ENCODE measurements around the gene MARCHF6.

Gene MARCHF6

DNA sequence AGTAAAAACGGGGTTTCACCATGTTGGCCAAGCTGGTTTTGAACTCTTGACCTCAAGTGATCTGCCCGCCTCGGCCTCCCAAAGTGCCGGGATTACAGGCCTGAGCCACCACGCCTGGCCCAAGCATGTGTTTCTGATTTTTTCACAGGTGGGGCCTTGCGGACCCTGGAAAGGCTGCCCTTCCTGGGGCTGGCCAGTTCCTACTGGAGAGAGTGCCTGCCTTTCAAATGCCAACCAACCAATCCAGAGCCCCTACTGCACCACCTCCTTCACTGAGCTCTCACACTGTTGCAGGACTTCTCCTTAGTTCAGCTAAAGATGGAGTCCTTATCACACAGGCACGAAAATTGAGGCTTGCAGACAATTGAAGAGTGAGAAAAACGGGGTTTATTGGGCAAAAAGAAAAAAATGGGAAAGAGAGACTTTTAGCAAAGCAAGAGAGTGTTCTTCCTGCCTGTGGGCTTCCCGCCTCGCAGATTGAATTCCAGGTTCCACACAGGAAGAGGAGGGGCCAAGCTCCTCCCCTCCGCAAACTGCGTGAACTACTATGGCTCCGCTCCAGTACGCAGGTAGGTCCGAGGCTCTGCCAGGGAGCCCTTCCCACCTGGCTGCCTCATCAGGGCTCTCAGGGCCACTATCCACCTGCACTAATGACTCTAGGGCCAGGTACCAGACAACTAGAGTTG lies 37.5 kb upstream of the MARCHF6 start:
- in situ Hi-C loops (cut with HindIII; ENCODE audit: low pct_unique_long_range_greater_than_20kb, low sequenced_read_pairs), result no loop called here
- DNase-seq (ENCODE audit: low read depth in 1 of 2, low spot score in 1 of 2), result no peak
- no peak for TF ChIP-seq JUND (IDR thresholded peaks at IDR 0.05; ENCODE audit: low read depth)

DNA sequence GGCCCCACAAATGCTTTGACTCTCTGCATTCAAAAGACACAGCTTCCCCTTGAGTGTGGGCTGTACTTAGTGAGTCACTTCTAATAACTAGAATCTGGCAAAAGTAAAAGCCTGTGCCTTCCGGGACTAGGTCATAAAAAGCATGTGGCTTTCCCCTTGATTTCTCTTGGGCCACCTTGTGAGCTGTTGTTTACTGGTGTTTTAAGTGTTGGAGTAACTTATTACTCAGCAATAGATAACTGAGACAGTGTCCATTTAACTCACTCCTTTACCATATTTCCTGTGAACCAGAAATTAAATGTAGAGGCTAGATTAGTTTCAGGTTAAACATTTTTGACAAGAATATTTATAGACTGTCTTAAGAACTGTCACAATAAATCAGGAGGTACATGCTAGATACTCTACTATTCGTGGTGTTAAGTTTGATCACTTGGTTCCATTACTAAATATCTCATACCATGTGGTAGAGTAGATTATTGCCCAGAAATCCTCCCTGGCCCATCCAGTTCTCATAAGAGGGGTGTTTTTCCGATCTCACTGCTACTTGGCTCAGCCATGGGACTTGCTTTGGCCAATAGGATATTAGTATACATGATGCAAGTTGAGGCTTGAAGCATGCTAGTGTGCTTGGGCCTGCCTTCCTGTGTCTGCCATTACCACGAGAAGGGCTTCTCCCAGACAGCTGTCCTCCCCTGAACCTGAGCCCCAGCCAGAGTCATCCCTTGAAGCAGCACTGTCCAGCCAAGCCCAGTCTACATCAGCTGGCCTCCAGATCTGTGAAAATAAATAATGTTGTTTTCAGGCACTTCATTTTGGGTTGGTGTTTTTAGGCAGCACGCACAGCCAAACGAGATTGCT lies 35.4 kb upstream of the MARCHF6 start:
- DNase-seq (ENCODE audit: low read depth in 1 of 2, low spot score in 1 of 2), result no peak
- no peak for TF ChIP-seq JUND (IDR thresholded peaks at IDR 0.05; ENCODE audit: low read depth)
- in situ Hi-C loops (cut with HindIII; ENCODE audit: low pct_unique_long_range_greater_than_20kb, low sequenced_read_pairs), result no loop called here

DNA sequence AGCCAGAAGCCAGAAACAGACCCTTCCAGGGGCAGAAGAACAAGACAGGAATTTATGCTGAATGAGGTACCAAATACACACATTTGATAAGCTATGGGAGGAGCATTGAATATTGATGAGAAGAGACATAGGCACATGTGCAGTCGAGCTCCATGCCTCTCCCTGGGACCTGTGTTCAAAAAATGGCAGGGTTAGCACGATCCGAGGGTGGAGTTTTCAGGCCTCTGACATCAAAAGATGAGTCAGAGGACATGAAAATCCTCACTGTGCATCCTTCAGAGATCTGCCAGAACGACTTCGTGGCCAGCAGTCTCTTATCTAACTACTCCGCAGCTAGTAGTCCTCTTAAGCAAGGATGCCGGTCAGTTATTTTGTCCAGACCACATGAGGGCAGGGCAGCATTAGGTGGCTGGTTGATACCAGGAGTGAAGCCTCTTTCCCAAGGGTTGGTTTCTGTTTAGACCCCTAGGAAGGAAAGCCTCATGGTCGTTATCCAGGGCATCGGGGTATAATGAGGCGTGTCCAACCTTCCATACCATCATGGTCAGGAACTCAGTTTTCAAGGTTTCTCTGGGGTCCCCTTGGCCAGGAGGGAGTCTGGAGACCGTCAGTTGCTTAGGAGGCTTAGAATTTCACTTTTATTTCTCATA lies 34.2 kb upstream of the MARCHF6 start:
- in situ Hi-C loops (cut with HindIII; ENCODE audit: low pct_unique_long_range_greater_than_20kb, low sequenced_read_pairs), result no loop called here
- no peak for TF ChIP-seq JUND (IDR thresholded peaks at IDR 0.05; ENCODE audit: low read depth)
- no peak for DNase-seq (ENCODE audit: low read depth in 1 of 2, low spot score in 1 of 2)

DNA sequence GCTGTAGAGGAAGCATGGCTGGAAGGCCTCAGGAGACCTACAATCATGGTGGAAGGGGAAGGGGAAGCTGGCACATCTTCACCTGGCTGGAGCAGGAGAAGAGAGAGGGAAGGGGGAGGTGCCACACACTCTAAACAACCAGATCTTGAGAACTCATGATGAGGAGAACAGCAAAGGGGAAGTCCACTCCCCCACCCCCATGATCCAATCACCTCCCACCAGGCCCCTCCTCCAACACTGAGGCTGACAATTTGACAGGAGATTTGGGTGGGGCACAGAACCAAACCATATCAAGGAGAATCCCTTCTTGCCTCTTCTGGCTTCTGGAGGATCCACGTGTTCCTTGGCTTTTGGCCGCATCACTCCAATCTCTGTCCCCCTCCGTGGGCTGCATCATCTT lies 32.7 kb upstream of the MARCHF6 start:
- in situ Hi-C loops (cut with HindIII; ENCODE audit: low pct_unique_long_range_greater_than_20kb, low sequenced_read_pairs), result no loop called here
- TF ChIP-seq JUND (IDR thresholded peaks at IDR 0.05; ENCODE audit: low read depth), result no peak
- DNase-seq (ENCODE audit: low read depth in 1 of 2, low spot score in 1 of 2), result no peak

DNA sequence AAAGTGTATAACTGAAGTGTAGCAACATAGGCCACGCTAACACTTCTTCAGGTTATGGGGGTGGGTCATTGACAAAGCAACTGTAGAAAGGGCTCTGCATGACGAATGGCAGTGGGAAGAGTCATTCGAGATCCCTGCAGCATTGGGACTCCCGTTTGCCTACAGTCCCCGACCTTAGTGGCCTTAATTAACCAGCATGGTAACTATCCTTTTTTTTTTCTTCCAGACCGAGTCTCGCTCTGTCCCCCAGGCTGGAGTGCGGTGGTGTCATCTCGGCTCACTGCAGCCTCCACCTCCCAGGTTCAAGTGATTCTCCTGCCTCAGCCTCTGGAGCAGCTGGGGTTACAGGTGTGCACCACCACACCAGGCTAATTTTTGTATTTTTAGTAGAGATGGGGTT lies 31.6 kb upstream of the MARCHF6 start:
- no peak for TF ChIP-seq JUND (IDR thresholded peaks at IDR 0.05; ENCODE audit: low read depth)
- in situ Hi-C loops (cut with HindIII; ENCODE audit: low pct_unique_long_range_greater_than_20kb, low sequenced_read_pairs), result no loop called here
- DNase-seq (ENCODE audit: low read depth in 1 of 2, low spot score in 1 of 2), result no peak

DNA sequence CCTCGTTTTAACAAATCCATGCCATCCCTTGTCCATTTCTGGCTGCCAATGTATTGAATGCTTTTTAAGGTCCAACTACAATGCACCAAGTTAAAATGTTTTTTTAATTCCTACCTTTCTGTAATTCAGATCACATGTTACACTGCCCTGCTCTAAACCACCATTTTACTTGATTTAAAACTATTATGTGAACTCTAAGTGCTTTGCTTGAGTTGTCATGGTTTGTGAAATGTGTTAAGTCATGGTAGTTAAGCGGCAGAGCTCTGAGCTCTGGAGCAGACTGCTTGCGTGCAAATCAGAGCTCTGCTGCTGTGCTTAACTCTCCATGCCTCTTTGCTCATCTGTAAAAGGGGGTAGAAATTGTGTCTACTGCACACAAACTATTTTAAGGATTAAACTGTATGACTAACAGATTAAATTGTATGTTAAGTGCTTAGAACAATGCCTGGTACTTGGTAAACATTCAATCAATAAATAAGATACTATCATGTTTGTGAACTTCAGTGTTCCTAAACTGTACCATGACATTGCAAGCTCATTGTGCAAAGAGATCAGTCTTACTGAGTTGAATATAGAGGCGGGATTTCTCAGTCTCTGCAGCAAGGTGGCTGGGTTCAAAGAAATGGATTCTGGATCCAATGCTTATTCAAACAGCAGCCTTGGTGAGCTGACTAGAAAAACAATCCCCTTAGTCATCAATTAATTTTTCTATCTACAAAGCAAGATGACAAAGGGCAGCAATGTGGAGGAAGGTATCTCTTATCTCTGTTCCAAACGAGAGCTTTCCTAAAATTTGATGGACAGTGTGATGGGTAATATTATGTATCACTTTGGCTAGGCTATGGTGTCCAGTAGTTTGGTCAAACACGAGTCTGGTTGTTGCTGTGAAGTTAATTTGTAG lies 29.7 kb upstream of the MARCHF6 start:
- TF ChIP-seq JUND (IDR thresholded peaks at IDR 0.05; ENCODE audit: low read depth), result no peak
- peak in 1 of 2 experiments; percentile 64 for DNase-seq (ENCODE audit: low read depth in 1 of 2, low spot score in 1 of 2)
- in situ Hi-C loops (cut with HindIII; ENCODE audit: low pct_unique_long_range_greater_than_20kb, low sequenced_read_pairs), result no loop called here

DNA sequence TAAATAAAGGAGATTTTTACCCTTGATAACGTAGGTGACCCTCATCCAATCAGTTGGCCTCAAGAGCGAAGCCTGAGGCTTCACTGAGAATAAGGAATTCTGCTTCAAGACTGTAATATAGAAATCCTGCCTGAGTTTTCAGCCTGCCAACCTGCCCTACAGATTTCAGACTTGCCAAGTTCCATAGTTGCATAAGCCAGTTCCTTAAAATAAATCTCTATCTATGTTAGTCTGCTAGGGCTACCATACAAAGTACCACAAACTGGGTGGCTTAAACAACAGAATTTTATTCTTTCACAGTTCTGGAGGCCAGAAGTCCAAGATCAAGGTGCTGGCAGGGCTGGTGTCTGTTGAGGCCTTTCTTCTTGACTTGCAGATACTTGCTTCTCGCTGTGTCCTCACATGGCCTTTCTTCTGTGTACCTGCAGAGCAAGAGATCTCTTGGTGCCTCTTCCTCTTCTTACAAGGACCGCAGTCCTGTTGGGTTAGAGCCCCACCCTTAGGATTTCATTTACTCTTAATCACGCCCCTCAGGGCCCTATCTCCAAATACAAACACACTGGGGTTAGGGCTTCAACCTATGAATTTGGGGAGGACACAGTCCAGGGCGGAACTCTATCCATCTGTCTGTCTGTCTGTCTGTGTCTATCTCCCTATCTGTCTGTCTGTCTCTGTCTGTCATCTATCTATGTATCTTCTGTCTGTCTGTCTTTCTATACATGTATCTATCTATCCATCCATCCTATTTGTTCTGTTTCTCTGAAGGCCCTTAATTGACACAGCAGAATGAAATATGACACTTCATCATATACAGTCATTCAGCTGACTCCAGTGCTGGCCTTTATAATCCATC lies 28.8 kb upstream of the MARCHF6 start:
- TF ChIP-seq JUND (IDR thresholded peaks at IDR 0.05; ENCODE audit: low read depth), result no peak
- no peak for DNase-seq (ENCODE audit: low read depth in 1 of 2, low spot score in 1 of 2)
- in situ Hi-C loops (cut with HindIII; ENCODE audit: low pct_unique_long_range_greater_than_20kb, low sequenced_read_pairs), result no loop called here

DNA sequence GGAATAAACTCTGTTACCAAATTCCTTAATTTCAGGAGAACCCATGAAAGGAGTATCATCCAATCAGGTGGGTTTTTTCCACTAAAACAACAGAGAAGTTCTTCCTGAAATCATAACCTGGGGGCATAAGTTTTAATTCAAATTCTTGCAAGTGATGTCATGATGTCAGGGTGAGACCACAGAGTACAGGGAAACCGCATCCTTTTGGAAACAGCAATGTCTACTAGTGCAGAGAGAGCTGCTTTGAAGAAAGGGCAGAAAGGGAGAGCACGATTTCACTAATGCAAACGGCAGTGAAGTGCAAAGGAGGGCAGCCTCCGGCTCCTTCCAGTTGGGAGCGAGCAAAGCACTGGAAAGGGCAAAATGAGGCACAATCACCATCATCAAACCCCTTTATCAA lies 25.2 kb upstream of the MARCHF6 start:
- in situ Hi-C loops (cut with HindIII; ENCODE audit: low pct_unique_long_range_greater_than_20kb, low sequenced_read_pairs), result no loop called here
- no peak for TF ChIP-seq JUND (IDR thresholded peaks at IDR 0.05; ENCODE audit: low read depth)
- DNase-seq (ENCODE audit: low read depth in 1 of 2, low spot score in 1 of 2), result no peak

DNA sequence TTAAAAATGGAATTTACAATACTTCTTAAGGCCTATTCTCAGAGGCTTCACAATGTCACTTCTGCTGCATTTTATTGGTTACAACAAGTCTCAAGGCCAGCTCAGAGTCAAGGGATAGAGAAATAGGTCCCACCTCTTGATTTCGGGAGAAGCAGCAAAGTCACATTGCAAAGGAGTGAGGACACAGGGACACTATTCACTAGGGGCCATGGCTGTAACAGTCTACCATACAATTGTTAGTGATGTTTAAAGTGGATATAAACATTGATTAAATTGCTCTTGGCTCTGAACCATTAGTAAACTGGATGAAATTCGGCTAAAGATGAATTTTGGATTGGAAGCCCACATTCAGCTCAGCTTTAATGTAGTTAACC lies 24.1 kb upstream of the MARCHF6 start:
- TF ChIP-seq JUND (IDR thresholded peaks at IDR 0.05; ENCODE audit: low read depth), result no peak
- DNase-seq (ENCODE audit: low read depth in 1 of 2, low spot score in 1 of 2), result no peak
- in situ Hi-C loops (cut with HindIII; ENCODE audit: low pct_unique_long_range_greater_than_20kb, low sequenced_read_pairs), result no loop called here

DNA sequence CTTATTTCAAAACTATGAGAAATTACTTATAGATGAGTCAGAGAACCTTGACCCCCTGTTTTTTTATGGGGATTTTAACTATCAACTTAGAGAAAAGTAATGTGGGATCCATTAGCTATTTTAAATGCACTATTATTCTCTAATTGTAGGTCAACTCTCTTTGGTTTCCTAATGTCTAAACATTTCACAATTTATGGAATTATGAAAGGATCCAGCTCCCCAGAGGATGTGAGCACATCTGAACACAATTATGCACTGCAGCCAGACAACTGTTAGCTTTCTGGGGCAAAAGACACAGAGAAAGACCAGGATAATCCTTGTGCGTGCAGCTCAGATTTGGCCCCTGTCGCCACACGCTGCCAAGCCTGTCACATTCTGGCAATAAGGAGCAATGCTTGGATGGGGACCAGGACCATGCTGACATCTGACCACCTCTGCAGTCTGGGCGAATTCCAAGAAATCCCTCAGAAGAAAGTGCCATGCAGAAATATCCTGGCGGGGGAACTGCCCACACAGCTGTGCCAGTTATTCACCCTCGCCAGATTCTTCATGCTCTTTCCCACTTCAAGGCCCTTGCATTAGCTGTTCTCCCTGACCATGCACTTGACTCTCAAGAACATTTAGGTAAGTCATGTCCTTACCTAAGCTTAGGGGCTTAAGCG lies 23.5 kb upstream of the MARCHF6 start:
- no peak for DNase-seq (ENCODE audit: low read depth in 1 of 2, low spot score in 1 of 2)
- TF ChIP-seq JUND (IDR thresholded peaks at IDR 0.05; ENCODE audit: low read depth), result no peak
- in situ Hi-C loops (cut with HindIII; ENCODE audit: low pct_unique_long_range_greater_than_20kb, low sequenced_read_pairs), result no loop called here
